A549 (cell line): Measurements from ENCODE around the gene NCOA4. TPM values are rescaled to one million over a fixed set of nuclear protein-coding genes. Genes with fewer than 3 reads are reported as not detected.
"Not testable (repeated sequence)": the region's sequence is repeated elsewhere in the genome, so short reads cannot be mapped to it uniquely, and the experiment has no call there.

Source experiments
- ATAC-seq, 2 experiments: fragments of 200-7000 bp in 1 of 2; fragments of >200 bp in 1 of 2; cut with Nextera tagmentation in 1 of 2; cut with Tn5 transposase in 1 of 2; 3 replicates each; pipeline versions ENCODE4 v1.8.0 to v1.9.1; 2018 to 2020; ENCODE audit warnings: mild to moderate bottlenecking in 1 of 2, moderate library complexity in 1 of 2
- CTCF ChIA-PET: fragments of 300-600 bp; sonication (Branson Sonifier 250); formaldehyde crosslinking; extraction: SDS; loops from one replicate; lab custom pipeline; 2021; ENCODE audit warnings: antibody characterized with exemption, inconsistent platforms; lab: Yijun Ruan, JAX
- POLR2A ChIA-PET: fragments of 350-600 bp; formaldehyde crosslinking; extraction: SDS; loops from one replicate; lab custom pipeline; 2021; ENCODE audit warnings: antibody characterized with exemption, inconsistent platforms; lab: Yijun Ruan, JAX
- DNase-seq, 2 experiments: peaks; one replicate each; pipeline versions ENCODE4 v3.0.0 to v3.0.0-alpha.2; 2011 to 2016; ENCODE audit warnings: low read depth in 1 of 2, low spot score in 1 of 2
- FAIRE-seq: peaks from 2 replicates; lab custom pipeline; 2011; peaks lifted over from hg19 to GRCh38; lab: Jason Lieb, UNC
- H3K27ac ChIP-seq, 2 experiments: fragments of >200 bp; sonication (Bioruptor Twin); formaldehyde crosslinking; 3 replicates each; pipeline ENCODE4 v1.5.1; 2016 to 2017
- H3K4me1 ChIP-seq: fragments of >200 bp; sonication (Bioruptor Twin); formaldehyde crosslinking; 3 replicates; pipeline ENCODE4 v1.6.1; 2016
- H3K4me2 ChIP-seq: fragments of >200 bp; sonication (Bioruptor Twin); formaldehyde crosslinking; 3 replicates; pipeline ENCODE4 v1.6.1; 2016
- H3K4me3 ChIP-seq: fragments of >200 bp; sonication (Bioruptor Twin); formaldehyde crosslinking; 3 replicates; pipeline ENCODE4 v1.5.1; 2016
- H3K9me3 ChIP-seq: fragments of >200 bp; sonication (Bioruptor Twin); formaldehyde crosslinking; 3 replicates; pipeline ENCODE4 v1.6.1; 2016
- CEBPB ChIP-seq, 2 experiments: fragments of >200 bp in 1 of 2; sonication (Bioruptor Twin) in 1 of 2; formaldehyde crosslinking in 1 of 2; IDR thresholded peaks; 2 replicates each; pipeline ENCODE4 v1.6.1; 2012 to 2016
- CHD4 ChIP-seq: fragments of 200-600 bp; sonication (generic); IDR thresholded peaks from 2 replicates; pipeline ENCODE4 v1.6.1; 2016; ENCODE audit warnings: antibody characterized with exemption, mild to moderate bottlenecking, borderline replicate concordance
- FOXS1 ChIP-seq: fragments of 250-450 bp; sonication (Bioruptor Pico); IDR thresholded peaks from 2 replicates; pipeline ENCODE4 v1.5.0; 2020; ENCODE audit warnings: mild to moderate bottlenecking, moderate library complexity
- HDAC2 ChIP-seq: fragments of 200-600 bp; sonication (generic); IDR thresholded peaks from 2 replicates; pipeline ENCODE4 v1.6.1; 2016
- HOXA7 ChIP-seq: fragments of 250-450 bp; sonication (Bioruptor Pico); IDR thresholded peaks from 2 replicates; pipeline ENCODE4 v1.5.0; 2020; ENCODE audit warnings: mild to moderate bottlenecking, moderate library complexity
- HOXB5 ChIP-seq: fragments of 250-450 bp; sonication (Bioruptor Pico); IDR thresholded peaks from 2 replicates; pipeline ENCODE4 v1.5.0; 2020; ENCODE audit warnings: mild to moderate bottlenecking, moderate library complexity
- JUN ChIP-seq, 2 experiments: fragments of >200 bp; sonication (Bioruptor Twin); formaldehyde crosslinking; IDR thresholded peaks; 2 replicates in 1 of 2; 3 replicates in 1 of 2; pipeline ENCODE4 v1.6.1; 2016 to 2017
- NFE2L2 ChIP-seq: fragments of 150-350 bp; conservative IDR thresholded peaks from 2 replicates; pipeline ENCODE4 v1.6.1; 2014; ENCODE audit warnings: low read length
- PHF8 ChIP-seq: fragments of 200-600 bp; sonication (generic); IDR thresholded peaks from 2 replicates; pipeline ENCODE4 v1.6.1; 2016; ENCODE audit warnings: low read depth, mild to moderate bottlenecking, antibody characterized with exemption, moderate library complexity, borderline replicate concordance
- RCOR1 ChIP-seq: fragments of 150-350 bp; IDR thresholded peaks from 2 replicates; pipeline ENCODE4 v1.6.1; 2014; ENCODE audit warnings: antibody characterized with exemption, low read length, low read depth
- ZFP36 ChIP-seq: fragments of 450-650 bp; IDR thresholded peaks from 2 replicates; pipeline ENCODE4 v1.6.1; 2014; ENCODE audit warnings: borderline replicate concordance; ENCODE audit not compliant: partially characterized antibody
- WGBS: methylation state at CpG from one replicate; pipeline ENCODE4 v1.1.6; 2017; ENCODE audit errors: missing lambda C conversion rate; 5-methylcytosine and 5-hydroxymethylcytosine counted together
- polyA plus RNA-seq, 4 experiments: library from polyadenylated mRNA; depleted of rRNA in 3 of 4; stranded (reverse); fragments of >200 nt; fragmentation: RNase III in 1 of 4; extraction: RNeasy Plus Mini Kit Qiagen cat#74134 plus additional on column Dnase treatment in 1 of 4; gene quantifications; 2 replicates in 3 of 4; 3 replicates in 1 of 4; pipeline ENCODE4 v1.2.3, GENCODE V29; 2011 to 2017
- TF ChIP-seq, protein P1 (sequence below): fragments of 250-450 bp; sonication (Bioruptor Pico); IDR thresholded peaks from 2 replicates; pipeline ENCODE4 v1.5.0; 2021; ENCODE audit warnings: mild to moderate bottlenecking, moderate library complexity, borderline replicate concordance
- TF ChIP-seq, protein P2 (sequence below): IDR thresholded peaks from 2 replicates; pipeline ENCODE4 v1.6.1; 2012; ENCODE audit warnings: low read depth, borderline replicate concordance
- TF ChIP-seq, protein P3 (sequence below): IDR thresholded peaks from 2 replicates; pipeline ENCODE4 v1.6.1; 2012
- TF ChIP-seq, protein P4 (sequence below): fragments of 150-350 bp; IDR thresholded peaks from 2 replicates; pipeline ENCODE4 v1.6.1; 2014; ENCODE audit warnings: low read depth, mild to moderate bottlenecking, low read length
- TF ChIP-seq, protein P5 (sequence below): fragments of >200 bp; sonication (Bioruptor Twin); formaldehyde crosslinking; IDR thresholded peaks from 3 replicates; pipeline ENCODE4 v1.6.1; 2016

Gene NCOA4
- polyA plus RNA-seq, 2 of the 4 experiments (the other 2 are of a cell fraction): 72.1 to 112 TPM

DNA sequence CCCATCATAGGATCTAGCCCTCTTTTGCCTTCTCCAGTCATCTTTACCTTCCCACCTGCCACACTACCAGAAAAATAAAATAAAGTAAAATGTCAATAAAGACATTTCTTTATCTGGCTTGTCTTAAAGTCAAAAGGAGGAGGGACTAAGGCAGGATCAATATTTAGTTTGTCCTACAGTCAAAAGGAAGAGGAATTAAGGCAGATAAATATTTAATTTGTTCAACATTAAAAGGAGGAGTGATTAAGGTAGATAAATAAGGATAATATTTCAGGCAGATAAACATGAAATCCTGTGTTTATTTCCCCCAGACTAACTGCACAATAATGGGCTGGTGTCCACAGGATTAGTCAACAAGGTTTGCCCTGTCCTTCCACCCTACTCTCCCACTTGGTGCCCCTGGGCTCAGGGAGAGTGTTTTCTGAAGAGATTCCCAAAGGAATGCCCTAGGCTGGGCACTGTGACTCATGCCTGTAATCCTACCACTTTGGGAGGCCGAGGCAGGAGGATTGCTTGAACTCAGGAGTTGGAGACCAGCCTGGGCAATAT lies 33.9 kb upstream of the NCOA4 start:
- FAIRE-seq (no peak), ATAC-seq (no peak)
- H3K4me2 ChIP-seq: no peak overlapping the region
- H3K9me3 ChIP-seq: no peaks in the 10 kb centered on the region
- CTCF ChIA-PET: no interaction called here
- no peak overlapping the region for H3K4me3 ChIP-seq
- TF ChIP-seq, protein P1, sequence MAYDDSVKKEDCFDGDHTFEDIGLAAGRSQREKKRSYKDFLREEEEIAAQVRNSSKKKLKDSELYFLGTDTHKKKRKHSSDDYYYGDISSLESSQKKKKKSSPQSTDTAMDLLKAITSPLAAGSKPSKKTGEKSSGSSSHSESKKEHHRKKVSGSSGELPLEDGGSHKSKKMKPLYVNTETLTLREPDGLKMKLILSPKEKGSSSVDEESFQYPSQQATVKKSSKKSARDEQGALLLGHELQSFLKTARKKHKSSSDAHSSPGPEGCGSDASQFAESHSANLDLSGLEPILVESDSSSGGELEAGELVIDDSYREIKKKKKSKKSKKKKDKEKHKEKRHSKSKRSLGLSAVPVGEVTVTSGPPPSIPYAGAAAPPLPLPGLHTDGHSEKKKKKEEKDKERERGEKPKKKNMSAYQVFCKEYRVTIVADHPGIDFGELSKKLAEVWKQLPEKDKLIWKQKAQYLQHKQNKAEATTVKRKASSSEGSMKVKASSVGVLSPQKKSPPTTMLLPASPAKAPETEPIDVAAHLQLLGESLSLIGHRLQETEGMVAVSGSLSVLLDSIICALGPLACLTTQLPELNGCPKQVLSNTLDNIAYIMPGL (CRISPR knock-in tag): no peak
- TF ChIP-seq RCOR1: no peak
- no peak for TF ChIP-seq PHF8
- no peak for TF ChIP-seq NFE2L2
- TF ChIP-seq, protein P2, sequence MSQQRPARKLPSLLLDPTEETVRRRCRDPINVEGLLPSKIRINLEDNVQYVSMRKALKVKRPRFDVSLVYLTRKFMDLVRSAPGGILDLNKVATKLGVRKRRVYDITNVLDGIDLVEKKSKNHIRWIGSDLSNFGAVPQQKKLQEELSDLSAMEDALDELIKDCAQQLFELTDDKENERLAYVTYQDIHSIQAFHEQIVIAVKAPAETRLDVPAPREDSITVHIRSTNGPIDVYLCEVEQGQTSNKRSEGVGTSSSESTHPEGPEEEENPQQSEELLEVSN: no peak
- TF ChIP-seq, protein P3, sequence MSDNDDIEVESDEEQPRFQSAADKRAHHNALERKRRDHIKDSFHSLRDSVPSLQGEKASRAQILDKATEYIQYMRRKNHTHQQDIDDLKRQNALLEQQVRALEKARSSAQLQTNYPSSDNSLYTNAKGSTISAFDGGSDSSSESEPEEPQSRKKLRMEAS: no peak
- TF ChIP-seq, all 56 proteins: peak for 0
- no peak for DNase-seq
- POLR2A ChIA-PET: no interaction called here
- H3K4me1 ChIP-seq: no peaks in the 10 kb centered on the region
- 75% methylated on average over 1 of the region's 1 CpG for WGBS
- H3K27ac ChIP-seq: no peak overlapping the region

DNA sequence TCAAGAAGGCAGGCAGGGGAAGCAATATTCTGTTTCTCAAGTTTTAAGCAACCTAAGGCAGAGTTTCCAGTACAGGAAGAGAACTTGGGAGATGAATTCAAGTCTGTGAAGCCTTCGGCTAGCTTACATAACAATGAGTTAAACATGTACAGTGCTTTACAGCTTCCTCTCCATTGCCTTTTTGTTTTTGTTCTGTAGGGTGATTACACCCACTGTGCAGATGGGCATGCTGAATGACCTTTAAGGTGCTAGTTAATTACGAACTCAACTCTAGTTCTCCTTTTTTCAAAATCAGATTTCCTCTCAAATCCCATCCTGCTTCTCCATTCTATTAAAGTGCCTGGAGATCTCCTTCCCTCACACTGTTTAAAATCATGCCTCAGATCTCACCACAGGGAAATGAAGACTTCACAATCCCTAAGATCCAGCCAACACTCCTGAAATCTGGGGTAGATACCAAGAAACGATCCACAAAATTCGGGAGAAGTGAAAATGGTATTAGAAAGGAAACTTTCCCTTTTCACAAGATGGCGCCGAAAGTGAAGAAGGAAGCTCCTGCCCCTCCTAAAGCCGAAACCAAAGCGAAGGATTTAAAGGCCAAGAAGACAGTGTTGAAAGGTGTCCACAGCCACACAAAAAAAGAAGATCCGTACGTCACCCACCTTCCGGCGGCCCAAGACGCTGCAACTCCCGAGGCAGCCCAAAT lies 32.5 kb upstream of the NCOA4 start:
- no peak for TF ChIP-seq CHD4
- ChIA-PET CTCF (interaction anchor here (1.1 kb wide), 1 partner anchor 23 kb away, joined by 3 read pairs; no protein-coding TSS in a partner anchor), POLR2A (no interaction called here)
- H3K4me1 ChIP-seq: no peaks in the 10 kb centered on the region
- no peak overlapping the region for H3K4me3 ChIP-seq
- H3K4me2 ChIP-seq: no peak overlapping the region
- no peak overlapping the region for H3K27ac ChIP-seq
- no peak for ATAC-seq
- DNase-seq: no peak
- no peak for FAIRE-seq
- whole genome bisulfite sequencing: 73% methylated on average over 14 of the region's 14 CpGs
- no peaks in the 10 kb centered on the region for H3K9me3 ChIP-seq

DNA sequence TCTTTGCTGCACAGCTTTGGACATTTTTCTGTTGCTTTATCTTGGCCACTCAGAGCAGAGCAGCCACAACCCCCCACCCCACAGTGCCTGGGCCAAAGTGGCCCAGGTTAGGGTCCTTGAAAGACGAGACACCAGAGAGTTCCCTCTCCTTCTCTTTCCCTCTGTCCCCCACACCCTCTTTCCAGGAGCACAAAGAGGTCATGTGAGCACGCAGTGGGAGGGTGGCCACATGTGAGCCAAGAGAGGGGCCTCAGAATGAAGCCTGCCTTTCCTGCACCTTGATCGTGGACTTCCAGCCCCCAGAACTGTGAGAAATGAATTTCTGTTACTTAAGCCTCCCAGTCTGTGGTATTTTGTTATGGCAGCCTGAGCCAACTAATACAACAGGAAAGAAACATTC lies 30.3 kb upstream of the NCOA4 start:
- Histone ChIP-seq H3K4me1 (no peaks in the 10 kb centered on the region), H3K9me3 (no peaks in the 10 kb centered on the region), H3K4me2 (no peak overlapping the region), H3K4me3 (no peak overlapping the region)
- DNase-seq: no peak
- POLR2A ChIA-PET: no interaction called here
- no peak for ATAC-seq
- TF ChIP-seq, protein P4, sequence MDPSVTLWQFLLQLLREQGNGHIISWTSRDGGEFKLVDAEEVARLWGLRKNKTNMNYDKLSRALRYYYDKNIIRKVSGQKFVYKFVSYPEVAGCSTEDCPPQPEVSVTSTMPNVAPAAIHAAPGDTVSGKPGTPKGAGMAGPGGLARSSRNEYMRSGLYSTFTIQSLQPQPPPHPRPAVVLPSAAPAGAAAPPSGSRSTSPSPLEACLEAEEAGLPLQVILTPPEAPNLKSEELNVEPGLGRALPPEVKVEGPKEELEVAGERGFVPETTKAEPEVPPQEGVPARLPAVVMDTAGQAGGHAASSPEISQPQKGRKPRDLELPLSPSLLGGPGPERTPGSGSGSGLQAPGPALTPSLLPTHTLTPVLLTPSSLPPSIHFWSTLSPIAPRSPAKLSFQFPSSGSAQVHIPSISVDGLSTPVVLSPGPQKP: no peak
- TF ChIP-seq HOXB5 (CRISPR knock-in tag): no peak
- TF ChIP-seq FOXS1: no peak
- TF ChIP-seq, protein P5, sequence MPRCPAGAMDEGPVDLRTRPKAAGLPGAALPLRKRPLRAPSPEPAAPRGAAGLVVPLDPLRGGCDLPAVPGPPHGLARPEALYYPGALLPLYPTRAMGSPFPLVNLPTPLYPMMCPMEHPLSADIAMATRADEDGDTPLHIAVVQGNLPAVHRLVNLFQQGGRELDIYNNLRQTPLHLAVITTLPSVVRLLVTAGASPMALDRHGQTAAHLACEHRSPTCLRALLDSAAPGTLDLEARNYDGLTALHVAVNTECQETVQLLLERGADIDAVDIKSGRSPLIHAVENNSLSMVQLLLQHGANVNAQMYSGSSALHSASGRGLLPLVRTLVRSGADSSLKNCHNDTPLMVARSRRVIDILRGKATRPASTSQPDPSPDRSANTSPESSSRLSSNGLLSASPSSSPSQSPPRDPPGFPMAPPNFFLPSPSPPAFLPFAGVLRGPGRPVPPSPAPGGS: no peak
- TF ChIP-seq JUN (IDR thresholded peaks at IDR 0.05): no peak
- TF ChIP-seq HDAC2: no peak
- TF ChIP-seq CEBPB (IDR thresholded peaks at IDR 0.05): no peak
- TF ChIP-seq PHF8: no peak
- no peak for TF ChIP-seq HOXA7 (CRISPR knock-in tag)
- TF ChIP-seq ZFP36: no peak
- TF ChIP-seq, protein P1 (CRISPR knock-in tag): no peak
- TF ChIP-seq, all 56 proteins: peak for 0
- H3K27ac ChIP-seq: no peak overlapping the region
- CTCF ChIA-PET: interaction anchor here (0.6 kb wide), 1 partner anchor 984 kb away, joined by 3 read pairs; no protein-coding TSS in a partner anchor
- 37% methylated on average over 3 of the region's 3 CpGs for WGBS
- FAIRE-seq: no peak

DNA sequence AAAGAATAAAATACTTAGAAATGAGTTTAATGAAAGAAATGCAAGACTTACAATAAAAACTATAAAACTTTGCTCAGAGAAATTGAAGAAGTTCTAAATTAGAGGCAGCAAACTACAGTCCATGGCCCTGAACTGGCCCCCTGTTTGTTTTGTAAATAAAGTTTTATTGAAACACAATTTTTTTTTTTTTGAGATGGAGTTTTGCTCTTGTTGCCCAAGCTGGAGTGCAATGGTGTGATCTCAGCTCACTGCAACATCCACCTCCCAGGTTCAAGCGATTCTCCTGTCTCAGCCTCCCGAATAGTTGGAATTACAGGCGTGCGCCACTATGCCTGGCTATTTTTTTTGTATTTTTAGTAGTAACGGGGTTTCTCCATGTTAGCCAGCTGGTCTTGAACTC lies 27.5 kb upstream of the NCOA4 start:
- H3K9me3 ChIP-seq, H3K27ac ChIP-seq, CTCF ChIA-PET, H3K4me3 ChIP-seq, POLR2A ChIA-PET, FAIRE-seq, DNase-seq, H3K4me2 ChIP-seq, H3K4me1 ChIP-seq, ATAC-seq: not testable (repeated sequence)
- 82% methylated on average over 5 of the region's 5 CpGs for WGBS
